HG02943 (cell line): ENCODE measurements around the gene PIN4.
A peak's percentile ranks its signal among the peaks of the same experiment; 100 is the strongest.
"Not testable (repeated sequence)": the region's sequence is repeated elsewhere in the genome, so short reads cannot be mapped to it uniquely, and the experiment has no call there.

Source experiments
- ATAC-seq: cut with Tn5 transposase; IDR thresholded peaks from one replicate; pipeline ENCODE4 v1.9.1; 2021; ENCODE audit warnings: mild to moderate bottlenecking, low read depth, moderate library complexity; ENCODE audit not compliant: unreplicated experiment

The PIN4 gene

DNA sequence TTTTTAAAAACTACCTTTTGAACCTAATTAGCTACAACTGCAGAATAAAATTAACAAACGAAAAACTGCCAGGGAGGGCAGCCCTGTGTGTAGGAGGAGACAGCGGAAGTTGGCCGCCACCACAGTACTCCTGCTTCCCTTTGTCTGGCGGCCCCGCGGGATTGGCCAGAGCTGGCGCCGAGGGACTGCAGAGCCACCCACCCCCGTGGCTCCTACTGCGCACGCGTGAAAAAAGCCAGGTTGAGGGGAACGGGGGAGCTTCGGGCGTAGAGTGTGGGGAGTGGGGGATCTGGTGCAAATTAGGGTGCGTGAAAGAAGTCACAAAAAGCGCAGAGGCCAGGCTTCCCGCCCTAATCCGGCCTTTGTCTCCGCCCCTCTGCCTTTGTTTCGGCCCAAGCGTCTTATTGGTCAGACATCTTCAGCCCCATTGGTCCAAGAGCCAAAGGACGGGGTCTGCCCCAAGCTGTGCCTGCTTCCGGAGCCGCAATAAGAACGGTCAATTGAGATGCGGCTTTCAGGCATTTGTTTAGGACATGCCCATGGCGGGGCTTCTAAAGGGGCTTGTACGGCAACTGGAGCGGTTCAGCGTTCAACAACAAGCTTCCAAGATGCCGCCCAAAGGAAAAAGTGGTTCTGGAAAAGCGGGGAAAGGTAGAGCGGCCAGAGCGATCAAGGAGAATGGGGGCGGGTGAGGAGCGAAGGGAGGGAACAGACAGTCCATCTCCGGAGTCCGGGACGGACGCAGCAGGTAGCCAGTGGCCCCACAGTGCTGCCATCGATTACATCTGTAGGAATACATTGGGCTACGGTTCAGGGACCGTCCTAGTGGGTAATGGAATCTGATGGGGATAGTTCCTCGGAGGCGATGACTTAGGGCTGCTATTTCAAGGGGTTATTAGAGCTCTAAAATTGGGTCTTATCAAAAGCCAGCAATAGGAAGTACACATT, at the start of gene PIN4:
Gene PIN4, plus strand, starts transcription at position 580 of the 948 bp plus-strand sequence. Its CDS starts 29 bp downstream, at position 609.
- peak; percentile 96 for ATAC-seq

DNA sequence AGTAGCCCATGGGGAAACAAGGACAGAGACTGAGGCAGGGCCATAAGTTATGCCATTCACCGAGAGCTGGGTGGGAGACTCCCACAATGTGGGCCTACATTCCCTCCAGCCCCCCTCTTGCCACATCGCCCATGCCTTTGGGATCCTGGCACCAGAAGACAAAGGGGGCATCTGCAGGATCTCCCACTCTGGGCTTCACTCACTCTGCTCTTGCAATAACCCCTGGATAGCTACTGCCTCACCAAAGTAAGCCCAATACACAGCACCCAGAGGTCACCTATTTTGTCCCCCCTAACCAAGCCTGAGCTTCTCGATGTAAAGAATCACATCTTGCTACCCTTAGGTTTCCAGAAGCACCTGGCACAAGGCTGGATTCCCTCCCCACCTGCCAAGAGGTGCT, 49.1 kb upstream of the PIN4 start:
- ATAC-seq: no peak

DNA sequence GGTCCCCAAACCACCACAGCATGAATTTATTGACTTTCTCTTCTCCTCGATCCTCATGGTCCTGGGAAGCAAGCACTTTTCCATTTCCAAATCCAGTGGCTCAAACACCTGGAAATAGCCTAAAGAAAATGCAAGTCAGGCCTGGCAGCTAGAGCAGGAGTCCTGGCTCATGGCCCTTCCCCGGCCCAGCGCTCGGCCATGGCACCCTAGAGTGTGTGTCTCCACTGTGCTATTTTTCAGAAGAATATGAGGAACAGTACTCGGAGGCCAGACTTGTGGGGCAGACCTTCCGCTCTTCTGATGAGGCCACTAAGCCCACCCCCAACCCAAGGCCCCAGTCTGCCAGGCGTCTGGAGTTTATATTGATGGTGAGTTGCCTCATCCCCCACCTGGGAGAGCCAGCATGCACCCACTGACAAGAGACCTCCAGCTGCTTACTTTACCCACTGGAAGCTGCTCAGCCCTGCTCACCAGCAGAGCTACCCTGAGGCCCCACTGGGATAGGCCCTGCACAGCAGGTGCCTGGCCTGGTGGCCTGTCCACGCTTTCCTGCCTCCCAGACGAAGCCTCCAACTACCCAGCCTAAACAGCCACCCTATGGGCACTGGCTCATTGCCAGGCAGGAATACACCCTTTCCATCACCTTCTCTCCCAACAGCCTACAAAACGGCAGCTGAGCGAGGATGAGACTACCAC, 47.6 kb upstream of the PIN4 start:
- ATAC-seq: no peak

DNA sequence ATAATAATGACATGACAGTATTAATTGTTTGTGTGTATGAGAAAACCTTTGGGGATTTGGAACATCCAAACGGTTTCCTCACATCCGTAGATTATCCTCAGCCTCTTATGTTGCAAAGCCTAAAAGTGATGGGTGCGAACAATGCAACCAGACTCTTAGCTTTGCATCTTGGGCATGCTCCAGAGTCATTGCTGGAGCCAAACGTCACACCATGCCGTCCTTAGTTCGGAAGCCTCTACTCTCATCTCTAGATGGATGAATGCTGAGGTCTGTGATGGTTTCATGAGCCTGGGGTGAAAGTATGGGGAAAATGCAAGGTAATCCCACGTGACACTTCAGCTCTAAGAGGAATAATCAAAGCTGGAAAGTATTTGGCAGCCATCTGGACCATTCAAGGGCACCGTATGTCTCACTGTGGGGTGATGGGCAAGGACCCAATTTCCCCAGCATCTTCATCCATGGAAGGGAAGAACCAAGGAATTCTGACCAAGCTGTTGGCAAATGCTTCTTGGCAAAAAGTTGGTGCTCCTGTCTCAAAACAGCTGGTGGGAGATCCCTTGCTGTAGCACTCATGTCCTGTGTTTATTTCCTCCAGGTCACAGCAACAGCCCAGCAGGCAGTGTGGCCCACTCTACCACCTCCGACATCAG, 43.6 kb upstream of the PIN4 start:
- ATAC-seq: no peak

DNA sequence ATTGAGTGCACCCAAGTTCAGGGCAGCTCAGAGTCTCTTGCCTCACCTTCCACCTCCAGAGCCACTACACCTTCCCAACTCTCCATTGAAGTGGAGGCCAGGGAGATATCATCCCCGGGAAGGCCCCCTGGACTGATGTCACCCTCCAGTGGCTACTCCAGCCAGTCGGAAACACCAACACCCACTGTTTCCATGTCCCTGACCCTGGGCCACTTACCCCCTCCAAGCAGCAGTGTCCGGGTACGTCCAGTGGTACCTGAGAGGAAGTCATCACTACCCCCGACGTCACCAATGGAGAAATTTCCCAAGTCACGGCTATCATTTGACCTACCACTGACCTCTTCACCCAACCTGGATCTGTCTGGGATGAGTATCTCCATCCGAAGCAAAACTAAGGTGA, 42.0 kb upstream of the PIN4 start:
- no peak for ATAC-seq

DNA sequence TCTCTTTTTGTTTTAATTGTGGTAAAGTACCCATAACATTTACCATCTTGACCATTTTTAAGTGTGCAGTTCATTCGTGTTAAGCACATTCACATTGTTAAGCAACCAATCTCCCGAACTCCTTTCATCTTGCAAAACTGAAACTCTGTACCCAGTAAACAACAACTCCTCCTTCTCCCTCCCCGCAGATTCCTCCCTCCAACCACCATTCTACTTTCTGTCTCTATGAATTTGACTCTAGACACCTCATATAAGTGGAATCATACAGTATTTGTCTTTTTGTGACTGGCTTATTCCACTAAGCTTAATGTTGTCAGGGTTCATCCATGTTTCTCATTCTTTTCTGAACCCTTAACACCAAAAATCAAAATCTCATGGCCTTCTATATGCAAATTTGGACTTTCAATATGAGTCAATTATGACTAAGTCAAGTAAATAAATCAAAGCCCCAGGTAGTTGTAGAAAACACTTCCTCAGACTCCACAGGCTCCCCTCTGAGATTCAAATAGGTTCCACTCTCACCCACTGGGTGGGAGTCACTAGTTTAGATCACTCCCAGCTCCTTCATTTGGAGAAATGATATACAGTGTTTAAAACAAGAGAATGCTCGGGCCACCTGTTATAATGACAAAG, 40.1 kb upstream of the PIN4 start:
- no peak for ATAC-seq

DNA sequence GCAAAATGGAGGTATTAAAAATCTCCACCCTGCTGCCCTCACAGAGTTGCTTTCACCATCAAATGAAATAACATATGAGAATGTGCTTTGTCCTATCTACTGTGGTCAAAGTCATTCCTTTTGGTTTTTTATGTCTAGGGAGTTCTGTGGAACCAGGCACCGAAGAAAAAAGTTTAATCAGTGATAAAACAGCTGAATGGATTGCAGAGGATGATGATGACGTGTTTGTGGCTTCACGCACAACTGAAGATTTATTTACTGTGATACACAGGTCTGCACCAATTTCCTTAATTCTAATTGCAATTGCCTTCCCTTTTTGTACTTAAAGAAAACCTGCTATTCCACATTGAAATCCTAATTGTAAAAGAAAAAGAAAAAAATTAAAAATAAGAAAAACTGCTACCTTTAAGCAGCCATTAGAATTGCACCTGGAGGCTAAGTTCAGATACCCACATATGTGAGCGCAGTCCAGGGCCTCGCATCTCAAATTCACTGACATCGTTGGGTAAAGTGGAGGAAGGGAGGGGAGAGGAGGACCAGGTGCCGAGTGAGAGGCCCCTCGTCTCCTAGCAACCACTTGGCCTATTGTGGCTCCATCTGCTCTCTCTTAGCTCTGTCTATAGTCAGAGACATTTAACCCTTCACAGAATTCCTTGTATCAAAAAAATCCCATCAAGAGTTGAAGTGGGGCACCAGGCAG, 39.3 kb upstream of the PIN4 start:
- ATAC-seq: no peak

DNA sequence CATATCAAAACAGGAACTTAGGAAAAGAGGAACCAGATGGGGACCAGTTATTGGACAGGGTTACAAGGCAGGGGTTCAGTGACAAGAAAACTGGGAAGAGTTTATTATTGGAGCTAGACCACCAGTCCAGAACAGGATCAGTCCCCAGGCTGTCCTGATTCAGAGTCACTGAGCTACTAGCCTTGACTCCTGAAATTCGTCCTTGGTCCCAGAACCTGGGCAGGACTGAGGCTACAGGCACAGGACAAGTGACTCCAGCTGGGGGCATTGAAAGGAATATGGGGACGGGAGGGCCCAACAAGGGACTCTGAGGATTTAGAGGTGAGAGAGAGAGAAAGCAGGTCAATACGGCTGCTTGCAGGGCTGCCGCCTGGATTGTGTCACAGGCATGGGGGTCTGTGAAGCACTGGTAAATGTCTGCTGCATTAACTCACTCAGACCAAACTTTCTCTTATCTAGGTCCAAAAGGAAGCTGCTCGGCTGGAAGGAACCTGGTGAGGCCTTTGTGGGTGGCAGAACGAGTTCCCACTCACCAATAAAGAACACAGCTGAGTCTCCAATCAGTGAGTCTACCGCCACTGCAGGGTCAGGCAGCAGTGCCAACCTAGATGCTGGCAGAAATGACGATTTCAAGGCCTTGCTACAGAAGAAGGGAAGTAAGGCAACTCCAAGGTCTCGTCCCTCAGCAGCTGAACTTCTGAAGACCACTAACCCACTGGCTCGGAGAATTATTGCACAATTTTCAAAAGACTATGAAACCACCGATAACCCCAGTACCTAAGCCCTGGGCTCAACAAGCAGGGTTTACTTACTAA, 38.6 kb upstream of the PIN4 start:
- no peak for ATAC-seq

DNA sequence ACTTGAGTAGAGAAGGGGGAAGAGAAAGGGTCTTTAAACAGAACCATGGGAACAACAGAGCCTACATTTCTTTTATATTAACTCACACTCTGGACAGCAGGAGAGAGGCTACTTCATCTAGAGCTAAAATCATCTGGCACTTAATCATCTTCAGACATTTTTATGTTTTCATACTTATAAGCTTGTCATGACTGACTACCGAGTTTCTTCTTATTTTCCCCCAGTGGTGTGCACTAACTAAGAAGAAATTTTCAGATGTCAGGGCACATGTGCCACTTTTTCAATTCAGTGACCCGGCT, 38.0 kb upstream of the PIN4 start:
- ATAC-seq: no peak

DNA sequence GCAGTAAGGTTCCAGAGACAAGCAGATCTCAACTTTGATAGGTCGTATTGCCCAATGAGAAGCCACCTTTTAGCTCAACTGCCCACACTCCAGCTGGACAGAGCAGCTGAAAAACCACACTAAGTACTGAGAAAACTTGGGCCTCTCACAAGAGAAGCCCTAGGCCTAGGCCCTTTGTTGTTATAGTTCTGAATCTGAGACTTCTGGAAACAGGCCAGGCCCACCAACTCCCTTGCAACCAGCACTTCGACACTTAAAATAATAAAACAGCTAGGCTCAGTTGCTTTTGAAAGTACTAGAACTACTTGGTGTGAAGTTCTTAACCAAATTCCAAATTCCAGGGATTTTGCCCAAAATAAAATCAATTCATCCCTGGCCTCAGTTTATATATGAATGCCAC, 36.4 kb upstream of the PIN4 start:
- no peak for ATAC-seq

DNA sequence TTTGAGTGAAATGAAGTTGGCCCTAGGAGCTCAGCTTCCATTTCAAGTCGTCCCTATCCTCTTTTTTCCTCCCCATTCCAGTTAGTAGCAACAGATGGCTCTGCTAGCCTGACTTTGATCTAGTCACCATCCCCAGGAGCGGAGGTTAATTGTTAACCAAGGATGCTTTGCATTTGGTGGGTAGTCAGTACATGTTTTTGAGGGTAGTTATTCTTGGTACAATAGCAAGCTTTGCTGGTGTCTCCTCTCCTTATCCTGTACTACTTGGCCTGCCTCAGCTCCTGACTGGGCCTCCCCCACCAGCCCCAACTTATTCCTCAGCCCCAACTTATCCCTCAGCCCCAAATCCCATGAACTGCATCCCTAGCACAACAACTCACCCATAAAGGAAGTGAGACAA, 35.0 kb upstream of the PIN4 start:
- ATAC-seq: no peak

DNA sequence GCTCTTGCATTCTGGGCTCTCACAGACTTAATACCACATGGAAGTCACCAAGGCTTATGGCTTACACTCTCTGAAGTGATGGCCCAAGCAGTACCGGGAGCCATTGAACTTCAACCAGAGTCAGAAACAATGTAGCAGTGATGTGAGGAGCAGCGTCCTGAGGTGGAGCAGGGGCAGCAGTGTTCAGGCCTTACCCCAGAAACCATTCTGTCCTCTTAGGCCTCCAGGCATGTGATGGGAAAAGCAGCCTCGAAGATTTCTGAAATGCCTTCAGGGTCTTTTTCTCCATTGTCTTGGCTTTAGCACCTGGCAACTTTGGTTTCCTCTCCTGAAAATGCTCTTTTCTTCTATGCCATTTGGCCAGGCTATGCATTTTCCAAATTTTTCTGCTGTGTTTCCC, 22.8 kb upstream of the PIN4 start:
- no peak for ATAC-seq

DNA sequence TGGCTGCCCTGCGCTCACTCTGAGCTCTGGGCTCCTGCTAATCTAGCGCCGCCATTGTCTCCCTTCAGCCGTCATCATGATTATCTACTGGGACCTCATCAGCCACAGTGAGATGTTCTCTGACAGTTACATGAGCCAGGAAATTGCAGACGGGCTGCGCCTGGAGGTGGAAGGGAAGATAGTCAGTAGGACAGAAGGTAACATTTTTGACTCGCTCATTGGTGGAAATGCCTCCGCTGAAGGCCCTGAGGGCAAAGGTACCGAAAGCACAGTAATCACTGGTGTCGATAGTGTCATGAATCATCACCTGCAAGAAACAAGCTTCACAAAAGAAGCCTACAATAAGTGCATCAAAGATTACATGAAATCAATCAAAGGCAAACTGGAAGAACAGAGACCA, 21.8 kb upstream of the PIN4 start:
- no peak for ATAC-seq

DNA sequence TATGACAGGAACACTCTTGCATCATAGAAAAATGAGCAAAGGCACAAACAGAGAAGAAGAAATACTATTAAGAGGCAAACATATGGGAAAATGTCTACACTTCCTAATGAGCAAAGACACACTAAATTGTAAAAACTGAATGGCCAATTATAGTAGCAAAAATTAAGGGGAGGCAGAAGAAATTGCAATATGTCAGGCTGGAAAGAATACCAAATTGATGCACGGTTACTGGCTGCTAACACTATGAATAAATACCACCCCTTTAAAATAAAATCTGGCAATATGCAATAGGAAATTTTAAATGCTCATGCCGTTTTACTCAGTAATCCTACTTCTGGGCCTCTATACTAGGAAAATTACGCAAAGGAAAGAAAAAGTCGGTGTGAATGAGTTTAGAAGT, 16.0 kb upstream of the PIN4 start:
- ATAC-seq: no peak

DNA sequence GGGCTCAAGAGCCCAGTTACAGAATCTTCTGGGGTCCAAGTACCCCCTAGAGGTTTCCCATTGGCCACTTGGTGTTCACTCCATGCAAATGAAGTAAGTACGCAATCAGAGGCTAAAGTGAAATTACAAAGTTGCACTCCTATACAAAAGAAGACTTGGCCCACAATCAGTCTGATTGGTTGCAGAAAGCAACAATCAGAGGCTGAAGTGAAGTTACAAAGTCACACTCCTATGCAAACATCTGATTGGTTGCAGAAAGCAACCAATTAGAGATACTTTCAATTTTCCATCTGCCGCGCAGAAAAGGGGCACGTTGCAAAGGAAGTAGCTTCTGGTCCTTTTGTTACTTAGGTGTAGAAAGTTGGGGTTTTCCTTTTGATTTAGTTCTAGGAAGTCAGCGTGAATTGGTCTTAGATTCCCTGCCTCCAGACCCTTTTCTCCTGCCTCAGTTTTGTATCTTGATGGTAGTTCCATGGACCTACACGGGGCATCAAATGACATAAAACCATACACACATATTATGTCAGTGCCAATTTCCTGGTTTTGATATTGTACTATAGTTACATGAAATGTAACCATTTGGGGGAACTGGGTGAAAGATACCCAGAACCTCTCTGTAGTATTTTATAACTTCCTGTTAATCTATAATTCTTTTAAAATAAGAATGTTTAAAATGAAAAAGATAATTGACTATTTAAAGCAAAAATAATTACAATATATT, 12.4 kb upstream of the PIN4 start:
- no peak for ATAC-seq

DNA sequence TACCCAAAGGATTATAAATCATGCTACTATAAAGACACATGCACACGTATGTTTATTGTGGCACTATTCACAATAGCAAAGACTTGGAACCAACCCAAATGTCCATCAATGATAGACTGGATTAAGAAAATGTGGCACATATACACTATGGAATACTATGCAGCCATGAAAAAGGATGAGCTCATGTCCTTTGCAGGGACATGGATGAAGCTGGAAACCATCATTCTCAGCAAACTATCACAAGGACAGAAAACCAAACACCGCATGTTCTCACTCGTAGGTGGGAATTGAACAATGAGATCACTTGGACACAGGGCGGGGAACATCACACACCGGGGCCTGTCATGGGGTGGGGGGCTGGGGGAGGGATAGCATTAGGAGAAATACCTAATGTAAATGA, 5.3 kb upstream of the PIN4 start:
- not testable (repeated sequence) for ATAC-seq

DNA sequence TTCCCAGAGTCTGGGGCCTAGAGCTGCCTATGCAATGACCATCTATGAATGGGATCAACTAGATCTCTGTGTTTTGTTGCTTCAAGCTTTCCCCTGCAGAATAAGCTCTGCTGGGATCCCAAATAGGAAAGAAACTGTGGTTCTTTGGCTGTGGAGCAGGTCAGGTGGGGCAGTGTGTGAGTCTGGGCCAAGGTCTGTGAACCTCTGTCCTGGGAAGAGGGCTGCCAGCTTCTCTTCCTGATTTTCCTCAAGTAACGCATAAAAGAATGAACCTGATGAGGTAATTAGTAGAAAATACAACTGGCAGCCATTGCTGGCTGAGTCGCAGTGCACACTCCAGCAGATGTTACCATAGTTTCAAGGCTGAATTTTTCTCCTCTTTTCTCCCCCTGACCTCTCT, 4.6 kb upstream of the PIN4 start:
- no peak for ATAC-seq

DNA sequence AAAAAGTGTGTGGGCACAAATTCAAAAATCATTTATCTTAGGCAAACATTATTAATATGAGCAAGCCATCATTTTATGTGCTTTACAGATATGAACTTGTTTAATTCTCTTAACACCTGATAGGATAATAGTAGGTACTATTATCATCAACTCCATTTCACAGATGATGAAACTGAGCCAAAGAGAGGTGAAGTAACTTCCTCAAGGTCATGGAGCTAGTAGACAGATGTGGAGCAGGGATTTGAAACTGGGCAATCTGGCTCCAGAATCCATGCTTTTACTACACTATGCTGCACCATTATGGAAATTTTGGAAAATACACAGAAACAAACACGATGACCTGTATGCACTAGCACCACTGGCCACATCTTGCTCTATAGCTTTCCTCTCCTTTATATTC, 1.0 kb upstream of the PIN4 start:
- no peak for ATAC-seq

DNA sequence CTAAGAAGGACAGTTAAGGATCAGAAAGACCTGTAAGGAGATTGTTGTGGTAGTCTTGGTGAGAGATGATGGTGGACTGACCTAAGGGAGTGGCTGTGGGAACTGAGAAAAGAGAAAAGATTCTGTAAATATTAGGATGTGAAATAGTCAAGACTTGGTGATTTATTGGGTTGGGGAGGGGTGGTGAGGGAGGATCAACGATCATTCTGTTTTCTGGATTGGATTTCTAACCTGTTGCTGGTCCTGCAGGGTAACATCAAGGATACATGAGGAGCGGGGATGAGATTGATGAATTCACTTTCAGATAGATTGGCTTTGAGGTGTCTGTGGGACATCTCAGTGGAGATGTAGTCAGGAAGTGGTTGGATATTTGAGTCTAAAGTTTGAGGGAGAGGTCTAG, 1.4 kb downstream of the PIN4 start:
- ATAC-seq: no peak
